ENCODE data around the gene NKTR. TPM values are rescaled to one million over a fixed set of nuclear protein-coding genes. Genes with fewer than 3 reads are reported as not detected.
A peak's percentile ranks its signal among the peaks of the same experiment; 100 is the strongest.

NKTR gene
- total and polyA plus RNA-seq, 2 of the 13 experiments (the other 11 are each of a cell fraction or from before 2014, with no cell fraction given), result 41.3 to 59.6 TPM

GRCh38 chr3:42572278-42572677, 28.2 kb upstream of the NKTR start (continued):
- TF ChIP-seq ZXDC (CRISPR knock-in tag; IDR thresholded peaks at IDR 0.05) (no peak), ZNF451 (CRISPR knock-in tag; IDR thresholded peaks at IDR 0.05) (no peak), ZNF550 (CRISPR knock-in tag; IDR thresholded peaks at IDR 0.05; ENCODE audit: borderline replicate concordance) (no peak), ZNF275 (CRISPR knock-in tag; IDR thresholded peaks at IDR 0.05; ENCODE audit: borderline replicate concordance) (no peak), ARHGAP35 (CRISPR knock-in tag; IDR thresholded peaks at IDR 0.05; ENCODE audit: borderline replicate concordance) (no peak), SAP130 (CRISPR knock-in tag; IDR thresholded peaks at IDR 0.05; ENCODE audit: low read depth) (peak; percentile 37; the same call in 1 of the 2 replicates), ERF (CRISPR knock-in tag; IDR thresholded peaks at IDR 0.05) (0 out of 2 replicates have a peak, but pooled peaks have one; percentile 25)

- Histone ChIP-seq H3K27ac (ENCODE audit: extremely low read length, insufficient read depth, low read length) (no peak overlapping the region), H3K9me3 (ENCODE audit: low read length) (no peaks in the 10 kb centered on the region), H3K27me3 (ENCODE audit: control insufficient read depth in 1 of 2, insufficient read depth in 2 of 2, low read length in 2 of 2) (no peaks in the 10 kb centered on the region), H3K36me3 (replicated peaks in 1 of 2; ENCODE audit: control insufficient read depth in 1 of 2, insufficient read depth in 2 of 2, low read length in 2 of 2) (peaks cover 0 to 5% of the 10 kb centered on the region in 2 experiments; a peak in 1 of 5 replicates), H4K20me1 (ENCODE audit: insufficient read depth, low read length) (no peaks in the 10 kb centered on the region), H3K4me2 (ENCODE audit: low read depth, low read length) (no peak overlapping the region), H3K4me1 (ENCODE audit: insufficient read depth, low read length) (peaks cover 8% of the 10 kb centered on the region), H3K79me2 (ENCODE audit: insufficient read depth, low read length) (peaks cover 33% of the 10 kb centered on the region), H3K4me3 (replicated peaks in 1 of 3; ENCODE audit: insufficient read depth in 1 of 3, low read depth in 2 of 3, low read length in 3 of 3) (no peak overlapping the region), H3K9ac (ENCODE audit: insufficient read depth, low read depth, low read length) (no peak overlapping the region), H2AFZ (ENCODE audit: low read length) (no peak overlapping the region)
- BruUV-seq (replicated peaks), result no TSS peak
- in situ Hi-C loops (cut with HindIII; ENCODE audit: extremely low pct_ligation_motif_present, low pct_unique_long_range_greater_than_20kb), result no loop called here
- ChIA-PET CTCF (ENCODE audit: low intra/inter-chr PET ratio, low total read pairs) (no interaction called here), POLR2A (interaction anchor here (2.9 kb wide), 1 partner anchor 25 kb away, joined by 8 read pairs; the partner anchor contains the start of gene NKTR)
- intact Hi-C loops (cut with micrococcal nuclease; ENCODE audit: unreplicated experiment), result no loop called here
- DNase-seq (ENCODE audit: low spot score), result no peak
- no peak for ATAC-seq
- FAIRE-seq, result no peak
- TF ChIP-seq ZNF530 (CRISPR knock-in tag; IDR thresholded peaks at IDR 0.05; ENCODE audit: low read depth) (no peak), ZBTB40 (IDR thresholded peaks at IDR 0.05) (no peak), ZBTB40 (CRISPR knock-in tag; IDR thresholded peaks at IDR 0.05) (no peak)
Measured at GRCh38 chr3:42575137-42575741, 25.2 kb upstream of the NKTR start.
